Activated naive CD8-positive, alpha-beta T cell treated with anti-CD3 and anti-CD28 coated beads, Interleukin-2, amount 10 ng/mL, durations not matched to agents 7 days and 5 days (primary cell): ENCODE results near the gene OR14A16. TPM values are rescaled to one million over a fixed set of nuclear protein-coding genes. Genes with fewer than 3 reads are reported as not detected.
A peak's percentile ranks its signal among the peaks of the same experiment; 100 is the strongest.

Experiments used
- ATAC-seq: fragments of 150-1000 bp; cut with Tn5 transposase; one replicate; pipeline ENCODE4 v1.10.0; 2021; ENCODE audit warnings: low read depth, moderate library complexity
- POLR2A ChIA-PET: fragments of 350-600 bp; sonication (Branson Sonifier 250); formaldehyde crosslinking; loops from one replicate; lab custom pipeline; 2021; ENCODE audit warnings: antibody characterized with exemption; lab: Charles Lee
- DNase-seq: peaks from one replicate; pipeline ENCODE4 v3.0.0; 2021
- H3K27ac Mint-ChIP-seq: one replicate; pipeline ENCODE4 v1.8.0; 2022; ENCODE audit warnings: mild to moderate bottlenecking, mixed read lengths
- H3K27me3 Mint-ChIP-seq: one replicate; pipeline ENCODE4 v1.8.0; 2022; ENCODE audit warnings: mild to moderate bottlenecking, moderate library complexity, mixed read lengths
- H3K36me3 Mint-ChIP-seq: one replicate; pipeline ENCODE4 v1.8.0; 2021; ENCODE audit warnings: mild to moderate bottlenecking, mixed read lengths
- H3K4me1 Mint-ChIP-seq: one replicate; pipeline ENCODE4 v1.8.0; 2021; ENCODE audit warnings: mixed read lengths
- H3K4me3 Mint-ChIP-seq: one replicate; pipeline ENCODE4 v1.8.0; 2022; ENCODE audit warnings: mild to moderate bottlenecking, moderate library complexity, mixed read lengths
- H3K9me3 Mint-ChIP-seq: one replicate; pipeline ENCODE4 v1.8.0; 2021; ENCODE audit warnings: mixed read lengths
- total RNA-seq, 2 experiments: library from RNA; stranded (reverse); gene quantifications; one replicate each; pipeline ENCODE4 v1.2.3, GENCODE V29; 2021

The OR14A16 gene
- total RNA-seq, 2 experiments from 2014 or later, result not detected

GRCh38 chr1:247841796-247842195 lies 17.9 kb upstream of the OR14A16 start, which contains the start of gene OR11L1:
TSS of gene OR11L1 (minus strand) at chr1:247841896. CDS start at chr1:247841896, 0 bp downstream.
- H3K36me3 Mint-ChIP-seq, result no peaks in the 10 kb centered on the region
- DNase-seq (no peak), ATAC-seq (no peak)
- no peak within 1 kb of the TSS for H3K4me3 Mint-ChIP-seq
- no peaks in the 10 kb centered on the region for H3K27me3 Mint-ChIP-seq
- H3K27ac Mint-ChIP-seq, result no peak within 1 kb of the TSS
- no peaks in the 10 kb centered on the region for H3K9me3 Mint-ChIP-seq
- peaks cover 3% of the 10 kb centered on the region for H3K4me1 Mint-ChIP-seq
- POLR2A ChIA-PET, result no interaction called here

- DNase-seq (no peak), ATAC-seq (no peak)
- no peak overlapping the region for H3K27ac Mint-ChIP-seq
- H3K9me3 Mint-ChIP-seq, result no peaks in the 10 kb centered on the region
- no peaks in the 10 kb centered on the region for H3K27me3 Mint-ChIP-seq
- POLR2A ChIA-PET, result no interaction called here
- H3K4me3 Mint-ChIP-seq, result no peak overlapping the region
- H3K4me1 Mint-ChIP-seq, result peaks cover 3% of the 10 kb centered on the region
- H3K36me3 Mint-ChIP-seq, result no peaks in the 10 kb centered on the region
These were observed 16.9 kb upstream of the OR14A16 start for GRCh38 chr1:247840818-247841217.

GRCh38 chr1:247833601-247834000 lies 9.7 kb upstream of the OR14A16 start:
- H3K4me1 Mint-ChIP-seq, result no peaks in the 10 kb centered on the region
- no peaks in the 10 kb centered on the region for H3K9me3 Mint-ChIP-seq
- POLR2A ChIA-PET, result no interaction called here
- H3K27me3 Mint-ChIP-seq, result no peaks in the 10 kb centered on the region
- ATAC-seq (no peak), DNase-seq (no peak)
- no peak overlapping the region for H3K27ac Mint-ChIP-seq
- no peaks in the 10 kb centered on the region for H3K36me3 Mint-ChIP-seq
- no peak overlapping the region for H3K4me3 Mint-ChIP-seq

GRCh38 chr1:247829656-247830055 lies 5.7 kb upstream of the OR14A16 start:
- H3K27ac Mint-ChIP-seq, result no peak overlapping the region
- H3K4me3 Mint-ChIP-seq, result no peak overlapping the region
- H3K9me3 Mint-ChIP-seq, result no peaks in the 10 kb centered on the region
- H3K36me3 Mint-ChIP-seq, result no peaks in the 10 kb centered on the region
- no peaks in the 10 kb centered on the region for H3K27me3 Mint-ChIP-seq
- POLR2A ChIA-PET, result no interaction called here
- no peak for ATAC-seq
- DNase-seq, result no peak
- H3K4me1 Mint-ChIP-seq, result no peaks in the 10 kb centered on the region

- Mint-ChIP-seq H3K27ac (no peak overlapping the region), H3K9me3 (no peaks in the 10 kb centered on the region), H3K36me3 (no peaks in the 10 kb centered on the region), H3K4me1 (no peaks in the 10 kb centered on the region), H3K4me3 (no peak overlapping the region), H3K27me3 (no peaks in the 10 kb centered on the region)
- no peak for DNase-seq
- POLR2A ChIA-PET, result no interaction called here
- no peak for ATAC-seq
These were observed 1.4 kb upstream of the OR14A16 start for GRCh38 chr1:247825362-247825761.

GRCh38 chr1:247822060-247822459 lies 1.9 kb downstream of the OR14A16 start:
- Mint-ChIP-seq H3K27me3 (no peaks in the 10 kb centered on the region), H3K4me3 (no peak overlapping the region), H3K36me3 (no peaks in the 10 kb centered on the region), H3K9me3 (no peaks in the 10 kb centered on the region), H3K4me1 (no peaks in the 10 kb centered on the region), H3K27ac (peak overlapping the region; percentile 34)
- DNase-seq, result no peak
- POLR2A ChIA-PET, result no interaction called here
- ATAC-seq, result no peak

GRCh38 chr1:247812637-247813036 lies 11.3 kb downstream of the OR14A16 start:
- POLR2A ChIA-PET, result no interaction called here
- peaks cover 3% of the 10 kb centered on the region for H3K9me3 Mint-ChIP-seq
- no peak overlapping the region for H3K27ac Mint-ChIP-seq

GRCh38 chr1:247797518-247797917 lies 26.4 kb downstream of the OR14A16 start:
- H3K27me3 Mint-ChIP-seq, result no peaks in the 10 kb centered on the region
- H3K36me3 Mint-ChIP-seq, result no peaks in the 10 kb centered on the region
- DNase-seq (no peak), ATAC-seq (no peak)
- no peaks in the 10 kb centered on the region for H3K4me1 Mint-ChIP-seq
- H3K9me3 Mint-ChIP-seq, result peaks cover 1% of the 10 kb centered on the region
- POLR2A ChIA-PET, result no interaction called here
- no peak overlapping the region for H3K27ac Mint-ChIP-seq
- no peak overlapping the region for H3K4me3 Mint-ChIP-seq

More at GRCh38 chr1:247812637-247813036, 11.3 kb downstream of the OR14A16 start:
- Mint-ChIP-seq H3K36me3 (no peaks in the 10 kb centered on the region), H3K27me3 (no peaks in the 10 kb centered on the region), H3K4me1 (no peaks in the 10 kb centered on the region), H3K4me3 (no peak overlapping the region)
- ATAC-seq, result no peak
- DNase-seq, result no peak

- DNase-seq (no peak), ATAC-seq (no peak)
- Mint-ChIP-seq H3K9me3 (no peaks in the 10 kb centered on the region), H3K4me1 (no peaks in the 10 kb centered on the region), H3K4me3 (no peak overlapping the region), H3K36me3 (no peaks in the 10 kb centered on the region), H3K27me3 (no peaks in the 10 kb centered on the region), H3K27ac (no peak overlapping the region)
- POLR2A ChIA-PET, result no interaction called here
These were observed 54.3 kb downstream of the OR14A16 start for GRCh38 chr1:247769603-247770002.

Other genes with a start within 250 kb of the OR14A16 start
- gene OR2G2, start 235.8 kb downstream of the OR14A16 start, total RNA-seq, result not detected
- gene OR2G3, start 218.5 kb downstream of the OR14A16 start, total RNA-seq, result not detected
- gene OR13G1, start 144.4 kb downstream of the OR14A16 start, total RNA-seq, result not detected
- not detected for gene OR6F1, start 107.5 kb downstream of the OR14A16 start, total RNA-seq
- gene OR14K1, start 85.5 kb downstream of the OR14A16 start, total RNA-seq, result not detected
- not detected for gene OR14A2, start 76.0 kb downstream of the OR14A16 start, total RNA-seq
- not detected for gene OR1C1, start 63.6 kb downstream of the OR14A16 start, total RNA-seq
- not detected for gene OR11L1, start 17.8 kb upstream of the OR14A16 start, total RNA-seq
- under 1 TPM; 0.08 to 0.09 TPM for gene TRIM58, start 33.1 kb upstream of the OR14A16 start, total RNA-seq
- not detected for gene OR2W3, start 71.5 kb upstream of the OR14A16 start, total RNA-seq
- not detected for gene OR2T8, start 96.1 kb upstream of the OR14A16 start, total RNA-seq
- not detected for gene OR2AJ1, start 100.8 kb upstream of the OR14A16 start, total RNA-seq
- gene OR2L8, start 124.7 kb upstream of the OR14A16 start, total RNA-seq, result not detected
- gene OR2AK2, start 141.1 kb upstream of the OR14A16 start, total RNA-seq, result not detected
- gene OR2L5, start 189.5 kb upstream of the OR14A16 start, total RNA-seq, result not detected
- under 1 TPM; 0.06 to 0.19 TPM for gene OR2L2, start 206.0 kb upstream of the OR14A16 start, total RNA-seq
- gene OR2L3, start 222.7 kb upstream of the OR14A16 start, total RNA-seq, result not detected